ENCODE results near the gene KCTD10. TPM values are rescaled to one million over a fixed set of nuclear protein-coding genes. Genes with fewer than 3 reads are reported as not detected.

Gene KCTD10, protein sequence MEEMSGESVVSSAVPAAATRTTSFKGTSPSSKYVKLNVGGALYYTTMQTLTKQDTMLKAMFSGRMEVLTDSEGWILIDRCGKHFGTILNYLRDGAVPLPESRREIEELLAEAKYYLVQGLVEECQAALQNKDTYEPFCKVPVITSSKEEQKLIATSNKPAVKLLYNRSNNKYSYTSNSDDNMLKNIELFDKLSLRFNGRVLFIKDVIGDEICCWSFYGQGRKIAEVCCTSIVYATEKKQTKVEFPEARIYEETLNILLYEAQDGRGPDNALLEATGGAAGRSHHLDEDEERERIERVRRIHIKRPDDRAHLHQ
- total RNA-seq (2016; rRNA removed; fragmentation: Illumina TruSeq; extraction: Trizol) (6.9 and 12.5 TPM in 2 replicates), polyA plus RNA-seq (2011; rRNA removed) (25.4 and 30.2 TPM in 2 replicates), polyA minus RNA-seq (2011; rRNA and poly(A)+ RNA removed; ENCODE audit: low replicate concordance) (96.2 and 112 TPM in 2 replicates), Bru-seq, nascent RNA (percentile 67 among the genes with signal in this experiment), BruChase-seq, experiment 1, labeled RNA remaining after a 6-hour chase (percentile 72 among the genes with signal in this experiment), BruChase-seq, experiment 2, labeled RNA remaining after a 2-hour chase (percentile 71 among the genes with signal in this experiment)
- total RNA-seq (2016; cell fraction: cytosol; rRNA removed; fragmentation: Illumina TruSeq; extraction: Trizol; ENCODE audit: low read depth), result 2.1 and 3.7 TPM in 2 replicates
- 6.4 and 9.2 TPM in 2 replicates for total RNA-seq (2016; cell fraction: insoluble cytoplasmic fraction; rRNA removed; fragmentation: Illumina TruSeq; extraction: Trizol)
- total RNA-seq (2016; cell fraction: membrane; rRNA removed; fragmentation: Illumina TruSeq; extraction: Trizol), result 5.5 and 5.7 TPM in 2 replicates
- total RNA-seq (2016; cell fraction: nucleus; rRNA removed; fragmentation: Illumina TruSeq; extraction: Trizol), result 11.5 and 12.2 TPM in 2 replicates
- 21.1 and 22.0 TPM in 2 replicates for polyA plus RNA-seq (2011; cell fraction: cytosol; rRNA removed)
- 28.4 and 32.1 TPM in 2 replicates for polyA plus RNA-seq (2011; cell fraction: nucleus; rRNA removed)
- 11.1 TPM in 2 replicates for polyA plus RNA-seq (2012)
- 1.4 and 1.7 TPM in 2 replicates for polyA plus RNA-seq (2016; cell fraction: cytosol; fragmentation: Illumina TruSeq; extraction: Trizol; ENCODE audit: low read depth)
- polyA plus RNA-seq (2016; cell fraction: insoluble cytoplasmic fraction; fragmentation: Illumina TruSeq; extraction: Trizol; ENCODE audit: low read depth), result 21.4 and 22.8 TPM in 2 replicates
- 4.0 and 4.6 TPM in 2 replicates for polyA plus RNA-seq (2016; cell fraction: membrane; fragmentation: Illumina TruSeq; extraction: Trizol; ENCODE audit: low read depth)
- 18.0 and 18.6 TPM in 2 replicates for polyA plus RNA-seq (2016; cell fraction: nucleus; fragmentation: Illumina TruSeq; extraction: Trizol; ENCODE audit: insufficient read depth, low read depth)
- 15.2 and 22.8 TPM in 2 replicates for polyA minus RNA-seq (2011; cell fraction: cytosol; rRNA and poly(A)+ RNA removed)
- 33.0 and 56.2 TPM in 2 replicates for polyA minus RNA-seq (2011; cell fraction: nucleus; rRNA and poly(A)+ RNA removed)
- long read RNA-seq, experiment 1, full-length matches to known transcripts, result 14 of 25 reads
- long read RNA-seq, experiment 1, partial matches to known transcripts, result 1 of 25 reads
- long read RNA-seq, experiment 1, other reads (novel, unspliced or antisense), result 10 of 25 reads
- long read RNA-seq, experiment 2, full-length matches to known transcripts, result 15 of 52 reads
- long read RNA-seq, experiment 2, partial matches to known transcripts, result 12 of 52 reads
- long read RNA-seq, experiment 2, other reads (novel, unspliced or antisense), result 25 of 52 reads

- Histone ChIP-seq H3K4me3 (replicated peaks in 1 of 3; ENCODE audit: insufficient read depth in 1 of 3, low read depth in 2 of 3, low read length in 3 of 3) (peak within 1 kb of the TSS; percentile 95 to 98 (median 95)), H3K36me3 (replicated peaks in 1 of 2; ENCODE audit: control insufficient read depth in 1 of 2, insufficient read depth in 2 of 2, low read length in 2 of 2) (peaks cover 1 to 11% of the 10 kb centered on the region in 2 experiments; a peak in 1 of 5 replicates), H3K9me3 (ENCODE audit: low read length) (no peaks in the 10 kb centered on the region), H4K20me1 (ENCODE audit: insufficient read depth, low read length) (no peaks in the 10 kb centered on the region), H3K27ac (ENCODE audit: extremely low read length, insufficient read depth, low read length) (peak within 1 kb of the TSS; percentile 94), H3K9ac (ENCODE audit: insufficient read depth, low read depth, low read length) (peak within 1 kb of the TSS; percentile 96), H3K27me3 (ENCODE audit: control insufficient read depth in 1 of 2, insufficient read depth in 2 of 2, low read length in 2 of 2) (no peaks in the 10 kb centered on the region; a peak in 1 of 5 replicates), H2AFZ (ENCODE audit: low read length) (peak within 1 kb of the TSS; percentile 84), H3K4me1 (ENCODE audit: insufficient read depth, low read length) (peaks cover 39% of the 10 kb centered on the region), H3K79me2 (ENCODE audit: insufficient read depth, low read length) (peaks cover 58% of the 10 kb centered on the region), H3K4me2 (ENCODE audit: low read depth, low read length) (peak within 1 kb of the TSS; percentile 97)
- ATAC-seq (peak; percentile 96), DNase-seq (ENCODE audit: low spot score) (peak; percentile 72), FAIRE-seq (peak; percentile 8)
- in situ Hi-C loops (cut with HindIII; ENCODE audit: extremely low pct_ligation_motif_present, low pct_unique_long_range_greater_than_20kb) (no loop called here), intact Hi-C loops (cut with micrococcal nuclease; ENCODE audit: unreplicated experiment) (loop anchor here (2.0 kb wide), 2 partner anchors 17 to 45 kb away; no protein-coding TSS in a partner anchor)
- 2% methylated on average over 16 of the region's 54 CpGs for WGBS (ENCODE audit: low lambda C conversion rate)
- no TSS peak for BruUV-seq (replicated peaks)
- CTCF ChIA-PET (ENCODE audit: low intra/inter-chr PET ratio, low total read pairs), result no interaction called here
- POLR2A ChIA-PET, result interaction anchor here (1.0 to 1.9 kb wide), 3 partner anchors 15 to 45 kb away, joined by 3 to 18 read pairs (median 16); no protein-coding TSS in a partner anchor
- peak; percentile 91; the same call in 1 of the 2 replicates for TF ChIP-seq ZNF230 (CRISPR knock-in tag; IDR thresholded peaks at IDR 0.05)
- TF ChIP-seq ZSCAN22 (CRISPR knock-in tag; IDR thresholded peaks at IDR 0.05), result peak; percentile 27; the same call in 1 of the 2 replicates
- peak; percentile 48; the same call in 1 of the 2 replicates for TF ChIP-seq TSC22D2 (CRISPR knock-in tag; IDR thresholded peaks at IDR 0.05; ENCODE audit: borderline replicate concordance)
- 0 out of 2 replicates have a peak, but pooled peaks have one; percentile 33 for TF ChIP-seq ZNF615 (CRISPR knock-in tag; IDR thresholded peaks at IDR 0.05; ENCODE audit: borderline replicate concordance)
- TF ChIP-seq ZNF816 (CRISPR knock-in tag; IDR thresholded peaks at IDR 0.05; ENCODE audit: borderline replicate concordance), result peak; percentile 64; the same call in 1 of the 2 replicates
- no peak for TF ChIP-seq GPBP1L1 (CRISPR knock-in tag; IDR thresholded peaks at IDR 0.05)
- TF ChIP-seq, protein P1, sequence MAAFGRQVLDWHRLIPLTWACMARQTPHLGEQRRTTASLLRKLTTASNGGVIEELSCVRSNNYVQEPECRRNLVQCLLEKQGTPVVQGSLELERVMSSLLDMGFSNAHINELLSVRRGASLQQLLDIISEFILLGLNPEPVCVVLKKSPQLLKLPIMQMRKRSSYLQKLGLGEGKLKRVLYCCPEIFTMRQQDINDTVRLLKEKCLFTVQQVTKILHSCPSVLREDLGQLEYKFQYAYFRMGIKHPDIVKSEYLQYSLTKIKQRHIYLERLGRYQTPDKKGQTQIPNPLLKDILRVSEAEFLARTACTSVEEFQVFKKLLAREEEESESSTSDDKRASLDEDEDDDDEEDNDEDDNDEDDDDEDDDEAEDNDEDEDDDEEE (CRISPR knock-in tag; IDR thresholded peaks at IDR 0.05), result no peak
- TF ChIP-seq THAP8 (CRISPR knock-in tag; IDR thresholded peaks at IDR 0.05; ENCODE audit: borderline replicate concordance), result no peak
- peak; percentile 38; the same call in 1 of the 2 replicates for TF ChIP-seq ZMYM4 (CRISPR knock-in tag; IDR thresholded peaks at IDR 0.05)
Measured at GRCh38 chr12:109477185-109477962, at the start of gene KCTD10, which contains the start of gene UBE3B. TSS of gene KCTD10 (minus strand) at chr12:109477300. CDS start at chr12:109477262, 38 bp downstream. TSS of gene UBE3B (plus strand) at chr12:109477634. CDS start at chr12:109483552, 5,918 bp downstream.

All from HepG2 (cell line).